Stimulated activated CD8-positive, alpha-beta memory T cell treated with anti-CD3 and anti-CD28 coated beads, Interleukin-7, amount 100 ng/mL, for 4 hours (primary cell): ENCODE results near the gene MICAL2.
A peak's percentile ranks its signal among the peaks of the same experiment; 100 is the strongest.

Source experiments
- DNase-seq, 2 donors: peaks; one replicate each; pipeline ENCODE4 v3.0.0-alpha.2; 2020; ENCODE audit warnings: low read depth in 2 of 2

MICAL2 gene

GRCh38 chr11:12271241-12271640, 160.9 kb downstream of the MICAL2 start:
- DNase-seq, result no peak

- no peak for DNase-seq
These were observed 161.5 kb downstream of the MICAL2 start for GRCh38 chr11:12271826-12272366.

GRCh38 chr11:12272821-12273617, 162.6 kb downstream of the MICAL2 start:
- no peak for DNase-seq

- no peak for DNase-seq
These were observed 163.2 kb downstream of the MICAL2 start for GRCh38 chr11:12273618-12273995.

GRCh38 chr11:12274056-12274455, 163.7 kb downstream of the MICAL2 start:
- no peak for DNase-seq

GRCh38 chr11:12274558-12275197, 164.3 kb downstream of the MICAL2 start:
- DNase-seq, result no peak

GRCh38 chr11:12275818-12276217, 165.4 kb downstream of the MICAL2 start:
- no peak for DNase-seq

GRCh38 chr11:12276356-12276755, 166.0 kb downstream of the MICAL2 start:
- no peak for DNase-seq

- no peak for DNase-seq
These were observed 166.6 kb downstream of the MICAL2 start for GRCh38 chr11:12276831-12277475.

GRCh38 chr11:12278766-12279671, 168.6 kb downstream of the MICAL2 start:
- DNase-seq, result no peak

GRCh38 chr11:12279672-12280108, 169.3 kb downstream of the MICAL2 start:
- DNase-seq, result no peak

- DNase-seq, result no peak
These were observed 169.9 kb downstream of the MICAL2 start for GRCh38 chr11:12280199-12280837.

- DNase-seq, result no peak
These were observed 170.6 kb downstream of the MICAL2 start for GRCh38 chr11:12280838-12281565.

GRCh38 chr11:12281571-12282478, 171.4 kb downstream of the MICAL2 start:
- DNase-seq, result peak; percentile 50 to 61

- no peak for DNase-seq
These were observed 172.3 kb downstream of the MICAL2 start for GRCh38 chr11:12282676-12283075.

GRCh38 chr11:12284316-12285050, 174.1 kb downstream of the MICAL2 start:
- DNase-seq, result no peak

GRCh38 chr11:12285106-12285505, 174.7 kb downstream of the MICAL2 start:
- no peak for DNase-seq

- no peak for DNase-seq
These were observed 175.4 kb downstream of the MICAL2 start for GRCh38 chr11:12285811-12286222.
